ENCODE results near the gene DTD2.
"Not testable (repeated sequence)": the region's sequence is repeated elsewhere in the genome, so short reads cannot be mapped to it uniquely, and the experiment has no call there.

DTD2 gene

GRCh38 chr14:31456841-31457664 is at the start of gene DTD2:
DTD2 (minus strand) TSS chr14:31457506; CDS start chr14:31457393, 113 bp downstream.
- peak; percentile 98 for DNase-seq

GRCh38 chr14:31505411-31505810 is 48.1 kb upstream of the DTD2 start:
- DNase-seq = no peak

GRCh38 chr14:31501870-31502269 is 44.6 kb upstream of the DTD2 start:
- no peak for DNase-seq

- DNase-seq = no peak
Measured at GRCh38 chr14:31492759-31493498, 35.6 kb upstream of the DTD2 start.

GRCh38 chr14:31489691-31490090 is 32.4 kb upstream of the DTD2 start:
- DNase-seq = no peak

DNA sequence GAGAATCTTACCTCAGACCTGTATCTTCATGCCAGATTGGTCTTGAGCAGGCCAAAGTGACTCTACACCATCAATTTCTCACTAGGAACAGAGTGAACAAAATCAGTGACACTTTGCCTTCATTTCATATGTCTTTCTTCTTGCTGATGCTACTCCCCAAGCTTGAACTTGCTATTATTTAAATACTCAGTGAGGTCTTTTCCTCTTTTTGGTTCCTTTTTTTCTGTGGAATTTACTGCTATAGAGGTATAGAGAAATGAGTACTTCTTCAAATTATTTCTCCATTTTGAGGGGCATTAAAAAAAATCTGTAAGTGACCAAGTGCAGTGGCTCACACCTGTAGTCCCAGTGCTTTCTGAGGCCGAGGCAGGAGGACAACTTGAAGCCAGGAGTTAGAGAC is 30.6 kb upstream of the DTD2 start, which contains the start of gene GPR33:
TSS of gene GPR33 (minus strand) at position 154 of the 400 bp plus-strand sequence. CDS start 4,074 bp downstream, outside the sequence.
- no peak for DNase-seq

GRCh38 chr14:31486764-31487163 is 29.5 kb upstream of the DTD2 start:
- DNase-seq = no peak

DNA sequence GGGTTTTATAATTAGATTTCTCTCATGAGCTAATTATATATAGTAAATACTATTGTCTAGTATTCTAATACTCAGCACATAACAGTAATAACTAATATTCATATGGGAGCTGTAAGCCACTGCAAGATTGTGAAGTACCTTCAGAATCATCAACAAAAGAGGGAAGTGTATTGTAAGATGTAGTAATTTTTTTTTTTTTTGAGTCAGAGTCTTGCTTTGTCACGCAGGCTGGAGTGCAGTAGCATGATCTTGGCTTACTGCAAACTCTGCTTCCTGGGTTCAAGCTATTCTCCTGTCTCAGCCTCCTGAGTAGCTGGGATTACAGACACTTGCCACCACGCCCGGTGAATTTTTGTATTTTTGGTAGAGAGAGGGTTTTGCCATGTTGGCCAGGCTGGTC is 27.4 kb upstream of the DTD2 start:
- no peak for DNase-seq

DNA sequence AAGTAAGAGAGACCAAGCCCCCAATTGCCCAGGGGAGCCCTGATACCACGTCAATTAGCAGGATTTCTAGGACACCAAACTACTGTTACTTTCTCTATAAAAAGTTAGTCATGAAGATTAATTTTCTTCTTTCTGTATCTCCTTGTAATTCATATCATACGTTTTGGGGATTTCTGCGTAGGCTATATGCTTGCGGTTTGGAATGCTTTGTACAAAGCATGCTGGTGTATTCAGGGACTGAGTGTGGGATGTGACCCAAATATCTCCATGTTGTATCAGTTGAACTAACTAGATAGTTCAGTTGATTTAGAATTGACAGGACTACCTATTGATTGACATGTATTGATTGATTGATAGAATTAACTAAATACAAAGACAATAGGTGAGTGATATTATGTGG is 22.9 kb upstream of the DTD2 start:
- DNase-seq = no peak

GRCh38 chr14:31479027-31479426 is 21.7 kb upstream of the DTD2 start:
- DNase-seq = peak; percentile 63

DNA sequence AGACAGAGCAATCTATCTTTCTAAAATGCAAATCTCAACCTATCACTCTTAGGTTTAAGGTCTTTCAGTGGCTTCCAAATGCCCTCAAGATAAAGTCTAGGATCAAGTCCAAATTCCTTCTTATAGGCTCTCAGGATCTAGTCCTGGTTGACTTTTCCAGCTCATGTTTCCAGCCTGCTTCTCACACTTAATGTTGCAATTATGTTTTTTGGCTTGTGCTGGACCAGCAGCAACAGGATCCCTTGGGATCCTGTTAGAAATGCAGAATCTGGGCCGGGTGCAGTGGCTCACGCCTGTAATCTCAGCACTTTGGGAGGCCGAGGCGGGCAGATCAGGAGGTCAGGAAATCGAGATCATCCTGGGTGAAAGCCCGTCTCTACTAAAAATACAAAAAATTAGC is 19.9 kb upstream of the DTD2 start:
- DNase-seq = no peak

DNA sequence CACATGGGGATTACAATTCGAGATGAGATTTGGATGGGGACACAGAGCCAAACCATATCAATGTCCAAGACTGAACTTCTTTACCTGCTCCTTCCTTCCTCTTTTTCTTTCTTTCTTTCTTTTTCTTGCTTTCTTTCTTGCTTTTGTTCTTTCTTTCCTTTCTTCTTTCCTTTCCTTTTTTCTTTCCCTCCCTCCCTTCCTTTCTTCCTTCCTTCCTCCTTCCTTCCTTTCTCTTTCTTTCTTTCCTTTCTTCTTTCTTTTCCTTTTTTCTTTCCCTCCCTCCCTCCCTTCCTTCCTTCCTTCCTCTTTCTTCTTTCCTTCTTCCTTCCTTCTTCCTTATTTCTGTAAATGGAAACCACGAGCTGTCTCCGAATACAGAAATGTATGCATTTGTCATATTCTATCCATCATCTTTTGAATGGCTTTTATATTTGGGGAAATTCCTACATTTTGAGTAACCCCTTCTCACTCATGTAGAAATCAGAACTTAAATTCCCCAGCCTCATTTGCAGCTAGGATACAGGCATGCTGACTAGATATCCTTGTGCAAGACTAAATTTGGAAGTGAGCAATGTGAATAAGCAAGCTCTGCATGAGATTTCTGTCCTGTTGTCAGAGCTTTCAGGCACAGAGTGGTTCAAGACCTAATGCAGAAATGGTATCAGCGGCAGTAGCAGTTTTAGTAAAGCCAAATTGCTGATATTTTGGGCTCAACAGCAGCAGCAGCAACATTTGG is 19.0 kb upstream of the DTD2 start:
- DNase-seq = no peak

DNA sequence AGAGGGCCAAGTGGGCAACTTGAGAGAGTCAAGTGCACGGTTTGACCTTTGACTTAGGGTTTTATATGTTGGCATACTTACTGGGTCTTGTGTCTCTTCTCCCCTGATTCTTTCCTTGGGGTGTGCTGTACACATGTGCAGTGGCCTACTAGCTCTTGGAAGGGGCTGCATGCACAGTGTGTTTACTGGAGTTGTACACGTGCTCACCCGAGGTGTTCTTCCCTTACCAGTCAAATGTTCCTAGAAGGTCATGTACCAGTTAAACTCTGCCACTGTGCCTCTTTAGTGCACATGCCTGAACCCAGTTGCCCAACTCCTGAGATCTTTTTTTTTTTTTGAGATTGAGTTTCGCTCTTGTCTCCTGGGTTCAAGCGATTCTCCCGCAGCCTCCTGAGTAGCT is 9.2 kb upstream of the DTD2 start:
- no peak for DNase-seq

DNA sequence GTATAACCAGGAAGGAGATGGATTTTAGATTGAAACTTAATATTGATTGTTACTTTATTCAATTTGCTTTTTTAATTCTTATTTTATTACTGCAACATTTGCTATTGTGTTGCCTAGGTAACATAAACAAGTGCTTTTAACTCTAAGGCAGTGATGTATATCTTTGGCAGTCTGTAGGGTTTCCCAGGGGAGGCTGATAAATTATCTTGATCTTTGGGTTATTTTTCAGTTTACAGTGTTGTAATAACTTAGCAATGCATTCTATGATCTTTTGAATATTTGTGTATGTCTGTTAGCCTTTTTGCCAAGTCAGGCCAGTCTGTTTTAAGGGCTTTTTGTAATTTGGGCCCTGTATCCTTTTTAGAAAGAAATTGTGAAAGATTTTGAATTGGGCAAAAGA is 7.8 kb upstream of the DTD2 start:
- DNase-seq = no peak

GRCh38 chr14:31462450-31462849 is 5.1 kb upstream of the DTD2 start:
- DNase-seq = not testable (repeated sequence)

- no peak for DNase-seq
Measured at GRCh38 chr14:31461545-31461944, 4.2 kb upstream of the DTD2 start.

- peak; percentile 58 for DNase-seq
Measured at GRCh38 chr14:31457665-31458659, 656 bp upstream of the DTD2 start.

DNA sequence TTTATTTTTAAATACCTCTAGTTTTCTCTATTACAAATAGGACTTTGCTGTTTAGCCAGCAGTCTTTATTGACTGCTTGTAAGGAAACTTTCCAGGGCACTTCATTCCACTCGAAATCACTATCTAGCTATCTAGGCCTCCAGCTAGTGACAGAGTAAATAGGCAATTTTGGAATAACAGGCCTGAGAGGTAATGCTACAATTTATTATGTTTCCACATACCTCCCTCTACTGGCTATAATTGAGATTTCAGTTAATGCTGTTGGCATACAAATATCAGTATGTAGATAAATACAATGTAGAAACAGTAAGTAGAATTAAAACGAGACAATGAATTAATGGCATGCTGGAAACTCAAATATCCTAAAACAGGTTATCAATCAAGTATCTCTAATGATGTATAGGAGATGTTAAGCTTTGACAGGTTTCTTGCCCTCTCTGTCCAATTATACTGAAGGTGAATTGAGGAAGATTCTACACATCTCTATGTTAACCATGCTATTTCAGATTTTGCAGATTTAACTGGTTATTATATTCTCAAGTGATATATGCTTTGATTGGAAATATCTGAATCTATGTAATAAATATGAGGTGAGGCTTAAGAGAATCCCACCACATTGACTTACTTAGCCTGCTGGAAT is 7.2 kb downstream of the DTD2 start:
- DNase-seq = peak; percentile 59

DNA sequence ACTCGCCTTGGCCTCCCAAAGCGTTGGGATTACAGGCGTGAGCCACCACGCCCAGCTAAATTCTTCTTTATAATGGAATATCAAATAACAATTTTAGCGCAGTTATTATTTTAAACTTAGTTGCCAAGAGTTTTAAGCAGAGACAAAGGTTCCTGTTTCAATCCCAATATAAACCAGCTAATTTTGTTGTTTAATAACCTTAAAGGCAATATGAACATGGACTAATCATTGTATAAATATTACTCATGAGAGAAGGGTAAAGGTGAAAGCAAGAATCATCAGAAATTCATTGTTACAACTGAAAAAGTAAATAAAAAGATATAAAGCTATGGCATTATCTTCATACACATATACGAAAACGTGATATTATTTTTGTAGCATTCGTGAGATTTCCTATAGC is 8.2 kb downstream of the DTD2 start:
- no peak for DNase-seq

DNA sequence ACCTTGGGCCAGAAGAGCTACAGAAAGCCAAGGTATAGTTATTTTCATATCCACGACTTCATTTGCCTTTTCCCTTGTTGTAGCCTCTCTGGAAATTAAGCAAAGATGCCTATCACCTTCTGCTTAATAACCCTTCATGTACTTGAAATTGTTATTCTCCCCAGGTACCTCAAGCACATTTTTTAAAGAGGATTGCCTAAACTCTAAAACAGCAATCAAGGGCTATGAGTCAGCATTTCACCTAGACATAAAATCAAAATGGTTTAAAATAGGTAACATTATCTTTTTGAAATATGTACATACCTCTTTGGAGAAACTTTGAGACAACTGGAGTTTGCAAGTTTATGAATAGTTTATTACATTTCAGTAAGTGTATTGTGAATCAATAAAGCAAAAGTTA is 11.6 kb downstream of the DTD2 start:
- no peak for DNase-seq

GRCh38 chr14:31442284-31442683 is 15.0 kb downstream of the DTD2 start:
- DNase-seq = no peak

Data from midbrain (tissue), 1 donor.